ENCODE measurements around the gene CLEC17A. TPM values are rescaled to one million over a fixed set of nuclear protein-coding genes. Genes with fewer than 3 reads are reported as not detected.

CLEC17A gene
- total and polyA plus RNA-seq, 2 donors (not counting 1 experiment from before 2014, with no cell fraction given) = 121 to 163 TPM

- peaks cover 0 to 3% of the 10 kb centered on the region in 2 experiments for H3K36me3 ChIP-seq (replicated peaks in 1 of 2; ENCODE audit: control extremely low read depth in 1 of 2, control insufficient read depth in 1 of 2, extremely low read depth in 1 of 2, insufficient read depth in 2 of 2, low read length in 1 of 2)
- POLR2A ChIA-PET = interaction anchor here (0.6 to 1.3 kb wide), 3 partner anchors 38 to 718 kb away, joined by 3 to 5 read pairs (median 4); partner anchors contain the start of gene DNAJB1
- H3K27me3 ChIP-seq (replicated peaks in 1 of 4; ENCODE audit: control extremely low read depth in 1 of 4, control insufficient read depth in 3 of 4, insufficient read depth in 4 of 4, low read length in 3 of 4) = no peaks in the 10 kb centered on the region
- Mint-ChIP-seq H3K4me1 (peaks cover 34% of the 10 kb centered on the region), H3K27me3 (no peaks in the 10 kb centered on the region), H3K27ac (no peak overlapping the region), H3K4me3 (peak overlapping the region; percentile 41), H3K9me3 (ENCODE audit: insufficient read depth) (no peaks in the 10 kb centered on the region)
- no peak for TF ChIP-seq EZH2 (IDR thresholded peaks at IDR 0.05; ENCODE audit: borderline replicate concordance, insufficient read depth, low read depth, low read length, poor library complexity, severe bottlenecking)
- TF ChIP-seq CTCF (IDR thresholded peaks at IDR 0.05) = no peak
- no peak overlapping the region for H3K4me3 ChIP-seq (ENCODE audit: control extremely low read depth in 1 of 5, extremely low read depth in 1 of 5, insufficient read depth in 1 of 5, low read depth in 2 of 5, low read length in 4 of 5)
- CTCF ChIA-PET = interaction anchor here (0.9 to 4.3 kb wide), 18 partner anchors 9 to 219 kb away, joined by 3 to 36 read pairs (median 6); partner anchors contain the start of genes NDUFB7 and ZNF333
- peaks cover 91% of the 10 kb centered on the region for H3K79me2 ChIP-seq (ENCODE audit: control insufficient read depth, insufficient read depth, low read length)
- H3K9ac ChIP-seq (ENCODE audit: low read length) = no peak overlapping the region
- H3K4me1 ChIP-seq (ENCODE audit: control insufficient read depth in 2 of 2, insufficient read depth in 2 of 2, low read length in 2 of 2) = peaks cover 10 to 24% of the 10 kb centered on the region in 2 donors
- DNase-seq = no peak
- peaks cover 78% of the 10 kb centered on the region for H4K20me1 ChIP-seq (ENCODE audit: control insufficient read depth, insufficient read depth, low read length, poor library complexity, severe bottlenecking)
- no peak for ATAC-seq (ENCODE audit: low read depth)
- peak overlapping the region; percentile 74 for H3K4me2 ChIP-seq (replicated peaks; ENCODE audit: low read depth, low read length, poor library complexity, severe bottlenecking)
- H2AFZ ChIP-seq (ENCODE audit: insufficient read depth, low read depth, low read length, poor library complexity, severe bottlenecking) = peak overlapping the region; percentile 3
- intact Hi-C loops (cut with micrococcal nuclease) = no loop called here
- H3K27ac ChIP-seq (ENCODE audit: low read length in 2 of 2) = no peak overlapping the region
- 92% methylated on average over 12 of the region's 12 CpGs for WGBS (ENCODE audit: insufficient coverage)
- H3K9me3 ChIP-seq (ENCODE audit: control extremely low read depth in 1 of 3, control insufficient read depth in 2 of 3, insufficient read depth in 1 of 3, low read length in 2 of 3) = peaks cover 0 to 3% (median 0%) of the 10 kb centered on the region in 3 donors
Observed at GRCh38 chr19:14555918-14556661, 26.8 kb upstream of the CLEC17A start.

Measured in B cell (primary cell).